Caki2 (cell line): Measurements from ENCODE around the gene FLRT1. TPM values are rescaled to one million over a fixed set of nuclear protein-coding genes. Genes with fewer than 3 reads are reported as not detected.
"Not testable (repeated sequence)": the region's sequence is repeated elsewhere in the genome, so short reads cannot be mapped to it uniquely, and the experiment has no call there.

Experiments
- DNase-seq: peaks from one replicate; pipeline ENCODE4 v3.0.0-alpha.2; 2015; ENCODE audit warnings: low read depth
- in situ Hi-C: cut with HindIII; loops from 2 replicates; pipeline ENCODE4 v1.10.0; 2016; ENCODE audit warnings: low sequenced_read_pairs, low pct_unique_long_range_greater_than_20kb, mixed read lengths
- total RNA-seq: library from RNA; depleted of rRNA; stranded (reverse); fragments of >200 nt; shearing (Covaris generic); gene quantifications from 2 replicates; pipeline ENCODE4 v1.2.3, GENCODE V29; 2014; ENCODE audit warnings: low replicate concordance

Gene FLRT1
- total RNA-seq, 1 experiment from 2014 or later, result 0.37 TPM

- DNase-seq, result no peak
- in situ Hi-C loops, result no loop called here
These were observed 1.4 kb downstream of the FLRT1 start for GRCh38 chr11:64037027-64037634.

- in situ Hi-C loops, result no loop called here
- DNase-seq, result no peak
These were observed 2.8 kb downstream of the FLRT1 start for GRCh38 chr11:64038500-64038899.

- in situ Hi-C loops, result no loop called here
- DNase-seq, result no peak
These were observed 3.4 kb downstream of the FLRT1 start for GRCh38 chr11:64039012-64039665.

GRCh38 chr11:64040684-64041322 is 5.1 kb downstream of the FLRT1 start:
- in situ Hi-C loops, result no loop called here

GRCh38 chr11:64041846-64042245 is 6.1 kb downstream of the FLRT1 start:
- in situ Hi-C loops, result no loop called here
- no peak for DNase-seq

More at GRCh38 chr11:64040684-64041322, 5.1 kb downstream of the FLRT1 start:
- DNase-seq, result no peak

GRCh38 chr11:64042301-64042700 is 6.6 kb downstream of the FLRT1 start:
- in situ Hi-C loops, result no loop called here
- no peak for DNase-seq

- in situ Hi-C loops, result no loop called here
- DNase-seq, result no peak
These were observed 7.8 kb downstream of the FLRT1 start for GRCh38 chr11:64043545-64043944.

- in situ Hi-C loops, result no loop called here
- DNase-seq, result no peak
These were observed 9.1 kb downstream of the FLRT1 start for GRCh38 chr11:64044730-64045393.

- DNase-seq, result no peak
- in situ Hi-C loops, result no loop called here
These were observed 10.0 kb downstream of the FLRT1 start for GRCh38 chr11:64045700-64046099.

- in situ Hi-C loops, result not testable (repeated sequence)
These were observed 11.6 kb downstream of the FLRT1 start for GRCh38 chr11:64047373-64047772.

GRCh38 chr11:64048042-64048854 is 12.5 kb downstream of the FLRT1 start:
- in situ Hi-C loops, result no loop called here

More at GRCh38 chr11:64047373-64047772, 11.6 kb downstream of the FLRT1 start:
- not testable (repeated sequence) for DNase-seq

GRCh38 chr11:64049509-64049908 is 13.8 kb downstream of the FLRT1 start:
- no peak for DNase-seq
- in situ Hi-C loops, result no loop called here

More at GRCh38 chr11:64048042-64048854, 12.5 kb downstream of the FLRT1 start:
- no peak for DNase-seq

GRCh38 chr11:64051297-64051696 is 15.6 kb downstream of the FLRT1 start:
- in situ Hi-C loops, result no loop called here
- no peak for DNase-seq

GRCh38 chr11:64052436-64052835 is 16.7 kb downstream of the FLRT1 start:
- DNase-seq, result no peak
- in situ Hi-C loops, result no loop called here

GRCh38 chr11:64052938-64053622 is 17.3 kb downstream of the FLRT1 start:
- in situ Hi-C loops, result no loop called here

GRCh38 chr11:64053699-64054098 is 18.0 kb downstream of the FLRT1 start:
- in situ Hi-C loops, result no loop called here
- DNase-seq, result no peak

More at GRCh38 chr11:64052938-64053622, 17.3 kb downstream of the FLRT1 start:
- DNase-seq, result no peak

GRCh38 chr11:64055077-64055476 is 19.3 kb downstream of the FLRT1 start:
- in situ Hi-C loops, result no loop called here

More at GRCh38 chr11:64055077-64055476, 19.3 kb downstream of the FLRT1 start:
- DNase-seq, result no peak
